Measurements from ENCODE around the gene GJA5. TPM values are rescaled to one million over a fixed set of nuclear protein-coding genes. Genes with fewer than 3 reads are reported as not detected.

The GJA5 gene
- total RNA-seq: not detected

GRCh38 chr1:147760481-147761260 lies at the start of gene GJA5:
Gene GJA5, minus strand, starts transcription at chr1:147760602. Its CDS starts 1,364 bp downstream, at chr1:147759238.
- Mint-ChIP-seq H3K9me3 (peaks cover 0 to 7% of the 10 kb centered on the region in 2 donors), H3K36me3 (no peaks in the 10 kb centered on the region), H3K27ac (peak within 1 kb of the TSS in 1 of 2 donors; percentile 55)
- DNase-seq (ENCODE audit: low spot score in 2 of 2) (no peak), ATAC-seq (no peak)

GRCh38 chr1:147809236-147809635 lies 48.8 kb upstream of the GJA5 start:
- no peaks in the 10 kb centered on the region for H3K36me3 Mint-ChIP-seq
- no peaks in the 10 kb centered on the region for H3K9me3 Mint-ChIP-seq
- H3K27ac Mint-ChIP-seq: no peak overlapping the region
- DNase-seq (ENCODE audit: low spot score in 2 of 2) (no peak), ATAC-seq (no peak)

- DNase-seq (ENCODE audit: low spot score in 2 of 2) (no peak), ATAC-seq (no peak)
- Mint-ChIP-seq H3K27ac (no peak overlapping the region), H3K9me3 (no peaks in the 10 kb centered on the region), H3K36me3 (no peaks in the 10 kb centered on the region)
These were observed 47.6 kb upstream of the GJA5 start for GRCh38 chr1:147808025-147808424.

DNA sequence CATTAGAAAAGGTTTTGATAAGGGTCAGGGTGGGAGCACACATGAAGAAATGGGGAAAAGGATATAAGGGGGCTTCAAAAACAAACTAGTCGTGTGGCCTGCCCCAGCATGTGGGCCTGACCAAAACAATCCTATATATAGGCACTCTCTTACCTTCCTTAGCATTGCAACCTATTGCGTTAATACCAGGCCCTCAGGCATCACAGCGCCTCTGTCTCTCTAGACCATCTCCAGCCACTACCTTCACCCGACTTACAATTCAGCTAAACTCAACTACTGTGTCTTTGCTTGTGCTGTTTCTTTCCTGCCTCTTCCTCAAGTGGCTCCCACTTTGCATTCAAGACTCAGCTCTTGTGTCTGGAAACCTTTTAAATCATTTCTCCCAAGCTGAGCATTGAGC lies 47.0 kb upstream of the GJA5 start:
- H3K27ac Mint-ChIP-seq: no peak overlapping the region
- no peaks in the 10 kb centered on the region for H3K36me3 Mint-ChIP-seq
- H3K9me3 Mint-ChIP-seq: no peaks in the 10 kb centered on the region
- no peak for DNase-seq (ENCODE audit: low spot score in 2 of 2)
- ATAC-seq: no peak

- H3K27ac Mint-ChIP-seq: no peak overlapping the region
- ATAC-seq: no peak
- H3K36me3 Mint-ChIP-seq: no peaks in the 10 kb centered on the region
- DNase-seq (ENCODE audit: low spot score in 2 of 2): no peak
- no peaks in the 10 kb centered on the region for H3K9me3 Mint-ChIP-seq
These were observed 44.7 kb upstream of the GJA5 start for GRCh38 chr1:147804942-147805723.

GRCh38 chr1:147800804-147801203 lies 40.4 kb upstream of the GJA5 start:
- Mint-ChIP-seq H3K36me3 (no peaks in the 10 kb centered on the region), H3K9me3 (no peaks in the 10 kb centered on the region), H3K27ac (no peak overlapping the region)
- ATAC-seq (no peak), DNase-seq (ENCODE audit: low spot score in 2 of 2) (no peak)

DNA sequence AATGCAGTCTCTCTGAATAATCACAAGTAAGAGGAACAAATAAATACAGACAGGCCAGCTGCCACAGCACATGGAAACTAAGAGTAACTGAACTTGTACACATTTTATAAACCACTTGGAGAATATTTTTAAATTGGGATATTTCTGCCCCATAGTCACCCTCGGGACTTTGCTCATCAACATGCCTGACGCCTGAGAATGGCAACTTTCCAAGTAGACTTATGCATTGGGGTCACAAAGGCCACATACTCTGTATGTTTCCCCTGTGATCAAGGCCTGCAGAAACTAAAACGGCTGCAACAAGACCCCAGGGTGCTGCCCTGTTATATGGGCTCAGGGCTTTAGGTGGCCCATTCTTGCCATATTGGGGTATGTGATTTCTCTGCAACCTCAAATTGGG lies 38.3 kb upstream of the GJA5 start:
- ATAC-seq (no peak), DNase-seq (ENCODE audit: low spot score in 2 of 2) (no peak)
- H3K9me3 Mint-ChIP-seq: no peaks in the 10 kb centered on the region
- H3K36me3 Mint-ChIP-seq: no peaks in the 10 kb centered on the region
- H3K27ac Mint-ChIP-seq: no peak overlapping the region

GRCh38 chr1:147794570-147794969 lies 34.2 kb upstream of the GJA5 start:
- H3K27ac Mint-ChIP-seq: no peak overlapping the region
- no peaks in the 10 kb centered on the region for H3K36me3 Mint-ChIP-seq
- no peak for DNase-seq (ENCODE audit: low spot score in 2 of 2)
- no peak for ATAC-seq
- H3K9me3 Mint-ChIP-seq: no peaks in the 10 kb centered on the region

GRCh38 chr1:147791876-147792275 lies 31.5 kb upstream of the GJA5 start:
- DNase-seq (ENCODE audit: low spot score in 2 of 2) (no peak), ATAC-seq (no peak)
- H3K27ac Mint-ChIP-seq: peak overlapping the region in 1 of 2 donors; percentile 10
- no peaks in the 10 kb centered on the region for H3K9me3 Mint-ChIP-seq
- no peaks in the 10 kb centered on the region for H3K36me3 Mint-ChIP-seq

DNA sequence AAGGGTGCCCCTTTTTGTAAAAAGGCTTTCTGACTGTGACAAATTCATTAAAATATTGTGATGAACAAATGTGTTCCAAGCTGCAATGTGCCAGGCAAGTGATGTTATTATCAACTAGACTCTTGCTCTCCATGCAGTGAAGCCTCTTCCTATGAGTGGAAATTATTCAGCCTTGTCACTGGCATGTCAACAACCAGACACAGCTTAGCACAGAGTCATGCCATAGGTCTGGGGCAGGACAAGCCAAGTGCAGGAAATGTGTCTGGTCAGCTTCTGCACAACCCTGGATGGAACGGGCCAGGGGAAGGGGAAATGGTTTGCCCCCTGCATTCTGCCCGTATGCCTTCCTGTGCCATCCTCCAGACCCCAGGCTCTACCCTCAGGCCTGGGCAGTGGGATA lies 27.4 kb upstream of the GJA5 start:
- DNase-seq (ENCODE audit: low spot score in 2 of 2) (no peak), ATAC-seq (no peak)
- H3K9me3 Mint-ChIP-seq: no peaks in the 10 kb centered on the region
- no peaks in the 10 kb centered on the region for H3K36me3 Mint-ChIP-seq
- no peak overlapping the region for H3K27ac Mint-ChIP-seq

- Mint-ChIP-seq H3K27ac (no peak overlapping the region), H3K36me3 (no peaks in the 10 kb centered on the region), H3K9me3 (no peaks in the 10 kb centered on the region)
- ATAC-seq (no peak), DNase-seq (ENCODE audit: low spot score in 2 of 2) (no peak)
These were observed 26.1 kb upstream of the GJA5 start for GRCh38 chr1:147786536-147786935.

GRCh38 chr1:147785794-147786506 lies 25.5 kb upstream of the GJA5 start:
- H3K9me3 Mint-ChIP-seq: no peaks in the 10 kb centered on the region
- ATAC-seq (no peak), DNase-seq (ENCODE audit: low spot score in 2 of 2) (no peak)
- no peak overlapping the region for H3K27ac Mint-ChIP-seq
- no peaks in the 10 kb centered on the region for H3K36me3 Mint-ChIP-seq

DNA sequence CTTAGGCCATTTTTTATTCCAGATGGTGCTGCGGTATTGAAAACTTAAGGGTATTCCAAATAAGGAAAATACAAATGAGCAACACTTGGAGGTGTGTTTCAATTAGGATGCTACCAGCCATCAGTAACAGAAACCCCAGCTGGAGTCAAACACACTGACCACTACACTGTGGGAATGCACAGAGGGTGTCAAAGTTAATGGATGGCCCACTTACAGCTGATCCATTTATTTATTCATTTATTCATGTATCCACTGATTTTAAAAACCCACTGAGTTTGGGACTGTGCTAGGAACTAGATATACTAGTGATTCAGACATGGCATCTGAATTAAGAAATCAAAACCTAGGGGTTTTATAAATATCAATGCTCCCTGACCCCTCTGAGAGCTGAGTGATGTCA lies 24.5 kb upstream of the GJA5 start:
- DNase-seq (ENCODE audit: low spot score in 2 of 2) (no peak), ATAC-seq (no peak)
- no peaks in the 10 kb centered on the region for H3K36me3 Mint-ChIP-seq
- no peaks in the 10 kb centered on the region for H3K9me3 Mint-ChIP-seq
- no peak overlapping the region for H3K27ac Mint-ChIP-seq

DNA sequence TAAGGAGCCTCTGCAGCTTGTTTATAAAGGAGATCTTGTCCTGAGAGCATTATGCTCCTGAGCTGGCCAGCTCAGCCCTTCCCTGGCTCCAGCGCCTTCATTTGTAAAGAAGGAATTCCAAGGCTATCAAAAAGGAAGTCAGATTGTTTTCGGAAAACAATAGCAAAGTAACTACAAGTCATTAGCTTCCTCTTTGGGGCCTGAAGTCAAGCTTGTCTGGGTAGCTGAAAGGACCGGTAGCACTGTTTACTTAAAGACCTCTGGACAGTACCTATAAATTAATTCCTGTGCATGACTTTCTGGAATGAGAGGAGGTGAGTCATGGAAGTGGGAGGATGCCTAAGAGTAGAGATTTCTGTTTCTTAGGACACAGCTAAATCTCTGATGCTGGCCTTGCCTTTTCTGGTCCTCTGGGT lies 20.7 kb upstream of the GJA5 start:
- DNase-seq (ENCODE audit: low spot score in 2 of 2): no peak

GRCh38 chr1:147777694-147778093 lies 17.3 kb upstream of the GJA5 start:
- no peaks in the 10 kb centered on the region for H3K36me3 Mint-ChIP-seq
- H3K27ac Mint-ChIP-seq: no peak overlapping the region
- DNase-seq (ENCODE audit: low spot score in 2 of 2) (no peak), ATAC-seq (no peak)
- no peaks in the 10 kb centered on the region for H3K9me3 Mint-ChIP-seq

More for the DNA sequence above, 20.7 kb upstream of the GJA5 start:
- no peak overlapping the region for H3K27ac Mint-ChIP-seq
- no peaks in the 10 kb centered on the region for H3K36me3 Mint-ChIP-seq
- ATAC-seq: no peak
- H3K9me3 Mint-ChIP-seq: no peaks in the 10 kb centered on the region

GRCh38 chr1:147773215-147773715 lies 12.9 kb upstream of the GJA5 start:
- H3K36me3 Mint-ChIP-seq: no peaks in the 10 kb centered on the region
- H3K27ac Mint-ChIP-seq: no peak overlapping the region
- no peaks in the 10 kb centered on the region for H3K9me3 Mint-ChIP-seq
- ATAC-seq: no peak
- no peak for DNase-seq (ENCODE audit: low spot score in 2 of 2)

- DNase-seq (ENCODE audit: low spot score in 2 of 2): no peak
- H3K9me3 Mint-ChIP-seq: no peaks in the 10 kb centered on the region
- H3K36me3 Mint-ChIP-seq: no peaks in the 10 kb centered on the region
- ATAC-seq: no peak
- no peak overlapping the region for H3K27ac Mint-ChIP-seq
These were observed 12.2 kb upstream of the GJA5 start for GRCh38 chr1:147772570-147772969.

Data from activated naive CD4-positive, alpha-beta T cell treated with anti-CD3 and anti-CD28 coated beads, Interleukin-2, amount 50 U/mL, for 72 hours (primary cell).